Measurements from ENCODE around the gene DNMT3L.
"Not testable (repeated sequence)": the region's sequence is repeated elsewhere in the genome, so short reads cannot be mapped to it uniquely, and the experiment has no call there.

GRCh38 chr21:44211978-44212377 is 49.7 kb downstream of the DNMT3L start:
- TF ChIP-seq CTCF (optimal IDR thresholded peaks at IDR 0.05 in 1 of 3, IDR thresholded peaks at IDR 0.05 in 1 of 3, conservative IDR thresholded peaks at IDR 0.05 in 1 of 3; ENCODE audit: extremely low read depth in 1 of 3, insufficient read depth in 2 of 3, low read length in 3 of 3); EZH2 (IDR thresholded peaks at IDR 0.05; ENCODE audit: low read length): not testable (repeated sequence)
